Ramos (cell line): ENCODE measurements around the gene IRX1.

ENCODE experiments used
- in situ Hi-C: fragments of 300-500 bp; cut with MboI; formaldehyde crosslinking; loops from one replicate; pipeline ENCODE4 v1.14.3; 2022; ENCODE audit warnings: low sequenced_read_pairs; ENCODE audit not compliant: unreplicated experiment

Gene IRX1

DNA sequence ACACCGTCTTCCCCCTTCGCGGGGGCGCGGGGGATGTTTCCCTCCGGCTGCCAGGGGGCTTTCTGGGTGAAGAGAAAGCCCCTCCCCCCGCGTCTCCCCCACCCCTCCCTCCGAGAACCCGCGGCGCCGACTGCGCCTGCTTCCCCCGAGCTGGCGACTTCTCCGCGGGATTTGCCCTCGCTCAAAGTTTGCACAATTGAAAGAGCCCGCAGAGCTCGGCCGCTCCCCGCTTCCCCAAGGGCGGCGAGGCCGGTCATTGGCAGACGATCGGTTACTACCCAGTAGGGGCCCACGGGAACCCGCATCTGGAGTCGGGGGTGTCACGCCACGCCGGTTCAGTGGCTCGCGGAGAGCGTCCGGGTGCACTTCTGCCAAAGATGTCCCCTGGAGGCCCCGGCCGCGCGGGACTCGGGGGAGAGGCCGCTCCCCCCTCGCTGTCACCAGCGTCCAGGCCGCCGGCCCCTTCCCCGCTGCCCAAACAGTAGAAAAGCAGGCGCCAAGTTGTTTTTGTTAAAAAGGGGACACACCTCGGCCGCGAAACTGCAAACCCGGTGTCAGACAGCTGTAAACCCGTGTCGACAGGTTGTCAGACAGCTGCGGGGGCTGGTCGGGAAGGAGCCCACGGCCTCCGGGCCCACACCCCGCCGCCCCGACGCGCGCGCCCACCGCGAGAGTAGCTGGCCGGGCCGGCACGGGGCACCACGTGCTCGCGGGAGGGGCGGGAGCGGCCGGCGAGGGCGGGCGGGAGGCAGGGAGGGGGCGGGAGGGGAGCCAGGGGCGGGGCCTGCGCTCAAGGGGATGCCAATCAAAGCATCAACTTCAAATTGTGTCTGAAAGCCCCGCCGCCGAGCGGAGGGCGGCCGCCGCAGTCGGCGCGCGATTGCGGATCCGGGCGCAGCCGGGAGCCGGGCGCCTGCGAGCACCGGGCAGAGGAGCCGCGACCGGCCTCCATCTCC lies at the start of gene IRX1:
Gene IRX1 (plus strand): TSS at position 827 of the 956 bp plus-strand sequence. CDS start 274 bp downstream, outside the sequence.
- in situ Hi-C loops, result no loop called here

DNA sequence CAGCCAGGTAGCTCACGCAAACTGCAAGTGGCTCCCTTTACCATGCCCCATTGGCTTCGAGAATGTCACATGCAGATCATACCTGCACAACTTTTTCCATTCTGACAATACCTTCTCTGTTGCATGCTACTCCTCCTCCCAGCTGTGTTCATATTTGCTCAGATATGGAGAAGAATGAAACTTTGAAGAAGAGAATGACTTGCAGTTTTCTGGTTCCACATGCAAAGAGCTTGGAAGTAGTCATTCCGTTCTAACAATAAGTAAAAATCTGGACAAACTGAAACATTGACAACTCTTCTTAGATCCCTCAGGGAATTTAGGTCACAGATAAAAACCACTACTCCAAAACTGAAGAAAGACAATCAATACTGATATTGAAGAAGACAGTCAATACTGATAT lies 49.6 kb upstream of the IRX1 start:
- in situ Hi-C loops, result no loop called here

DNA sequence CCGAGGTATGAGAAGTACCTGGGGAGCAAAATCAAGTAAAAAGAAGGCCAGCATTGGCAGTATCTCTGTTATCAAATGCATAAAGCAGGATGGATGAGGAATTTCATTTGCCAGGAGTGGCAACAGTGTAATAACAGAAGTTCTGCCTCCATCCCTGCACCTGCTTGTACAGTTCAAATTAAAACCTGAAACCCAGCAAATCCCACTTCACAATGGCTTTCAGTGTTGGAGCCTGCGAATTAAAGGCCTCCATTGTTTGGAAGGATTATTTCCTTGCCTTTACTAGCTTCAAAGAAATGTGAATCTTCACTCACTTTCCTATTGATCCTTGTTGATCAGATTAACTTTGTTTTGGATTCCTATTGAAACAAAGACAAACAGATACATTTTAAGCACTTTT lies 31.5 kb upstream of the IRX1 start:
- in situ Hi-C loops, result no loop called here

DNA sequence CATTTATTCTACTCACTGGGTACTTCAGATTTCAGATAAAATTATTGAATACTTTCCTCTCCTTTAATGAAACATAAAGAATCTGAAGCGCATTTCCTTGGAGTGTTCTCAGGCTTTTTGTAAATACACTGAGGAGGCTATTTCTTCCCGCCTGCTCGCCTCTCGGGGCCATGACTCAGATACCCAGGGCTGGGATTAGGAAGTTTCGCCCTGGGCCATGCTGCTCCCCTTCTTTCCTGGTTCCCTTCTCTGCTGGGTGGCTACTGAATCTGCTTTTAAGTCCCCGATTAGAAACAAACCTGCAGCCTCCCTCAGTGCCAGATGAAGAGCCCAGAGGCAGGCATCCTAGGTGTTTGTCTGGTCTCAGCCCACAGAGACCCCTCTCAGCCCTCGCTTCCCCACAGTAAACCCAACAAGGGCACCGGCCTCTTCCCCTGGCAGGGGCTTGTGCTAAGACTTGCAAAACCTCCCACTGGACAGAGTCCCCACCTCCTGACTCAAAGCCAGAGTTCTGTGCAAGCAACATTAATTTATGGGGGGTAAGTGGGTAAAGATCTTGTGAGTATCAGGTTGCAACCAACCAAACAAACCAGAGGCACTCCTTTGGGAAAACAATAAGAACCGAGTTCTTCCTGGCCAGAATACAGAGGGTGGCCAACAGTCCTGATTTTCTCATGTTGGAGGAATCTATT lies 30.7 kb upstream of the IRX1 start:
- in situ Hi-C loops, result no loop called here

DNA sequence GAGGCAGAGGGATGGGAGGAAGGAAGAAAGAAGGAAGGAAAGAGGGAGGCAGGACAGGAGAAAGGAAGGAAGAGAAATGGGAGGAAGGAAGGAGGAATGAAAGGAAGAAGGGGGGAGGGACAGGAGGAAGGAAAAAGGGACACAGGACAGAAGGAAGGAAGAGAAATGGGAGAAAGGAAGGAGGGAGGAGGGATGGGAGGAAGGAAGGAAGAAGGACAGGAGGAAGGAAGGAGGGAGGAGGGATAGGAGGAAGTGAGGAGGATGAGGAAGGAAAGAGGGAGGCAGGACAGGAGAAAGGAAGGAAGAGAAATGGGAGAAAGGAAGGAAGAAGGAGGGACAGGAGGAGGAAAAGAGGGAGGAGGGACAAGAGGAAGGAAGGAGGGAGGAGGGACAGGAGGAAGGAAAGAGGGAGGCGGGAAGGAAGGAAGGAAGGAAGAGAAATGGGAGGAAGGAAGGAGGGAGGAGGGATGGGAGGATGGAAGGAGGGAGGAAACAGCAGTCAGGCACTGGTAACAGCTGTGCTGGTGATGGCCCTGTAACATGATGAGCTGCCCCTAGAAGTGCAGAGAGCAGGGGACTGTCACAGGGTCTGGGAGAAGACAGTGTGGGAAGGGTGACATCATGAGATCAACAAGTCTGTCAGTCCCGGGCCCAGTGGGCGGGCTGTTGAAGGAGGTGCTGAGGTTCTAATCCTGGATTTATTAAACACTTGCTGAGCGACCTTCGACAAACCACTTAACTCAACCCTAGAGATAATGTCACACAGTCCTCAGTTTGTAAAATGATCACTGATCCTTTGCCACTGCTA lies 10.7 kb upstream of the IRX1 start:
- in situ Hi-C loops, result no loop called here

DNA sequence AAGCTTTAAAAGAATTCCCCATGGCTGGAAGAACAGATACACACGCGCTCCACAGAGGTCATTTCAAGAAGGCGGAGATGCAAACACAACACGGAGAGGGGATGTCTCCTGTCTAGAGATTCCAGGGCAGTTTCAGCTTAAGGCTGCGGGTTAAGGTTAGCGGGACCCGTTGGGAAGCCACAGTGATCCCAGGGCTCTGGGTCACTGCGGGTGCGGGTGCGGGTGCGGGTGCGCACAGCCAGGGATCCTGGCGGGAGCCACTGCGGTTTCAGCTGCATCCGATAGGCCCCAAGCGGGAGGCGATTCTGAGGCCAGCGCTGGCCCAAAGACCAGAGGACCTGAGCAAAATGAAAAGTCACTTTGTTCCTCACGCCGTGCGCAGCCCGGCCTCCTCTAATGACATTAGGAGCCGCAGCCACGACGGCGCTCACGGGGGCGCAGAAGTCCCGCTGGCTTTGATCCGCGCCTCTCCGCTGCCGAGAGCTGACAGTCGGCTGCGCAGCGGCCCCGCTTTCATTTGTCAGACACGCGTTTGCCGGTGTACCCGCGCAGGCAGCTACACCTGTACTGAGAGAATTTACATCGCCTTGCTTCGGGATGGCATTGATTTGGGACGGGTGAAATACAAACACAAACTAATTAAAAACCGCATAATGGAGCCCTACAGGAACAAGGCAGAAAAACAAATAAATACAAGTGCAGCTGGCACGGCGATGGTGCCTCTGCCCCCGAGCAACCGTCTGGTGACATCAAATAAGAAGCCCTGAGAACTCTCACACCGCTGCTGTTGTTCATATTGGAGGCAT lies 5.3 kb upstream of the IRX1 start:
- in situ Hi-C loops, result no loop called here

DNA sequence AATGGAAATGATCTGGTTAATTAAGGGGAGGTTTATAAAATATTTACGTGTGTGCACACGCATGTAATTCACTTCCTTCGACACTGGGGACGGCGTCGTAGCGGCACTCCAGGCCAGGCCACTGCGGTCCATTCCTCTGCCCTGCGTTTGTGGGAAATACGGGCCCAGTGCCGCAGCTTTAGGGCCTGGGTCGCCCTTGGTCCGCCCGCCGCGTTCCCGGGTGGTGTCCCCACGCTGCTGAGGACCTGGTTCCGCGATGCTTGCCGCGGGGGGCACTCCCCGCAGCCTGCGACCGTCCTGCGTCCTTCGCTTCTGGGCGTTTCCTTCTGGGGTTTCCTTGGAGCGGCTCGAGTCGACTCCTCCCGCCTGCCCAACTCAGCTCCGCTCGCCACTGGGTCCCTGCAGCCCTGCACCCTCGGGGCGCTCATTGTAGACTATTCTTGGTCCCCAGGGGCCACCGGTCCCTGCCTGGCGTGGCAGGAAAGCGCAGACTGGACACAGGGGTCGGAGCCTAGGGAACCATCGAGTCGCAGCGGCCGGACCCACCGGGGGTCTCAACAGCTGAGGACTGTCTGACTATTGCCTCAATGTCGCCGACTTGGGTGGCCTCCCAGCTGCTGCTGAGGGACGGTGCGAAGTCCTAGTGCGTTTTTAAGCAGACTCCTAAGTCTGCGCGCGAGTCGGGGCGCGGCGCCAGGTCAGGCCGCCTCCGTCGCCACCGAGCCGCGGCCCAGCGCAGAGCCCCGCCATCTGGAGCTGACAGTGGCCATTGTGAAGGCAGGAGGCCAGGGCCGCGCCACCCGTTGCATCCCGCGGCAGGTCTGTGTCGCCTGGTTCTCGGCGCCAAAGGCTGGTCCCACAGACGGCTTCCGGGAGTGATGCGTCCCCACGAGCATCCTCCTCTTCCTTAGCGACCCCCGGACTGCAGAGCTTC lies 4.4 kb upstream of the IRX1 start:
- in situ Hi-C loops, result no loop called here

DNA sequence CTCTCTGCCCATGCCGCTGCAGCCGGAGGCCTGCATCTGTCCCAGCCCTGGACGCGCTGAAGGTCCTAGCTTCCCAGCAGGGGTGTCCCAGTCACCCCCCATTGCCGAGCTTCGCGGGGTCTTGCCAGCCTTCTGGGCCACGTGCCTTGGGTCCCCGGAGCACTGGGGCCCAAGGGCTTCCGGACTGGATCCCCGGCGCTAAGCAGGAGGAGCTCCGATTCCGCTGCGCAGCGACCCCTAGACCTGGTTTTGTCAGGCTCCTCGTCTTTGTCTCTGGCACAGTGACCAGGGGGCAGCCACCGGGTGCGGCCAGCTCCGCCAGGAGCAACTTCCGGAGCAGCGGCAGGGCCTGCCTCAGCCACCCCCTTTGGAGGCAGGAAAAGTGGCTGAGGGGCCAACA lies 3.3 kb upstream of the IRX1 start:
- in situ Hi-C loops, result no loop called here

DNA sequence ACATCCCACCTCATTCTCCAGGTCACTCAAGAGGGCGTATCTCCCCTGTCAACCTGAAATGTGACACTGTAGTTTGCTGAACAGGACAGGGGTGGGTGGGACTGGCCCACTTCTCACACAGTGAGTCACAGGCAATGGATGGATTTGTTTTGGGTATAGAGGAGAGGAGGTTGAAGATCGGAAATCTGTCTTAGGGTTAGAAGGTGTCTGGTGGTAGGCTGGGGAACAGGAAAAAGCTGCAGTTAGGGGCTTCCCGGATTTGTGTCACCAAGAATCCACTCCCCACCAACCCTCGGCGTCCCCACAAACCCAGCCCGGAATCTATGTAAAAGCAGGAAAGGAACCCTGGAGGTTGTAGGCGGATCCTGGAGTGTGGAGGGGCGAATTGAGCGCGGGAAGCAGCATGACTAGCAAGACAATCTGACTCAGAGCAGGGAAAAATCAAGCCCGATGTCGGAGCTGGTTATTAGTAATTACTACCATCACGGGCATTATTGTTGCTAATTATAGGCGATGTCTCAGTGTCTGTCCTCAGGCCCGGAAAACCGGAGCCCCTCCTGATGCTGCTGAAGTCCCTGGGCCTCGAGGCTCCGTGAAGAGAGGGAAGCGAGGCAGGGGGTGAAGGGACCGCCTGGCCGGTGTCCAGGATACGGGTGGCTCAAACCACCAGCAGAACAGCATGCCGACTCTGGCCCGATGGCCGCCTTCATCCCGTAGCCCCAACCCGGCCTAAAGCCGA lies 1.7 kb upstream of the IRX1 start:
- in situ Hi-C loops, result no loop called here

DNA sequence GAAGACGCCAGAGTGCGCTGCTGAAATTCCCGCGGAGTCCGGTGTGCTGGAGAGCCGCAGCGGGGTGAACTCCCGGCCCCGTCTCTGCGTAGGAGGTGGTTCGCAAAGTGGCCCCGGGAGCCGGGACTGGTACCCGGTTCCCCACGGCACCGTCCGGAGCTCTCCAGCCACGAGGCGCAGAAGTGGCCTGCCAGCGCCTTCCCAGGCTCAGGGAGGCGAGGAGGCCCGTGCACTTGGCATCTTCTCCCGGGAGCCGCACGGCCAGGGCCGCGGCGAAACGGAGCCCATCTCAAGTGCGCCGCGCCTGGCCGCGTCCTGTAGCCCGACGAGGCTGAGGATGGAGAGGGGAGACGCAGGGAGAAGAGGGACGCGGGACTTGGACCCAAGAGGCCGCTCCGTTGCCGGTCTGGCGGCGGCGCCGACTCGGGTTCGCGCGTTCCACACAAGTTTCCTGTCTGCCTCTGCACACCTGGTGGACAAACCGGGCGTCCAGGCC lies 1.1 kb upstream of the IRX1 start:
- in situ Hi-C loops, result no loop called here

DNA sequence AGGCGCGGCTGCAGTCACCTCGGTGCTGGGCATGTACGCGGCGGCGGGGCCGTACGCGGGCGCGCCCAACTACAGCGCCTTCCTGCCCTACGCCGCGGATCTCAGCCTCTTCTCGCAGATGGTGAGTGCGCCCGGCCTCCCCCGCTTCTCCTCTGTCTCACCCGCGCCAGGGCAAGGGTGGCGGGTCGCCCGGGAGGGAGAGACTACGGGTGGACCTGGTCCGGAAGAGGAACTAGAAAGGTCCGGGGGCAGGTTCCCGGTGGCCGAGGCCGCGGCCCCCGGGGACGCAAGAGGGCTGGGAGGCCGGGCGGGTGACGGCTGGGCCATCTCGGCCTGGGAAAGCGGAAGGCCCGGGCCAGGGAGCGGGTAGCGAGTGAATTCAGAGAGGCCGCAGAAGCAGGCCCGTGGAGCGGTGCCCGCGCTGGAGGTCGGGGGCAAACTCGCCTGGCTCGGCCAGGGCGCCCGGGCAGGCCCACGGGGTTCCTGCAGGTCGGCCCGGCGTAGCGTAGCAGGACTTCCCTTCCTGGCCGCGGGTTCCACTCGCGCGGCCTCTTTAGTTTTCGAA lies 711 bp downstream of the IRX1 start:
- in situ Hi-C loops, result no loop called here

DNA sequence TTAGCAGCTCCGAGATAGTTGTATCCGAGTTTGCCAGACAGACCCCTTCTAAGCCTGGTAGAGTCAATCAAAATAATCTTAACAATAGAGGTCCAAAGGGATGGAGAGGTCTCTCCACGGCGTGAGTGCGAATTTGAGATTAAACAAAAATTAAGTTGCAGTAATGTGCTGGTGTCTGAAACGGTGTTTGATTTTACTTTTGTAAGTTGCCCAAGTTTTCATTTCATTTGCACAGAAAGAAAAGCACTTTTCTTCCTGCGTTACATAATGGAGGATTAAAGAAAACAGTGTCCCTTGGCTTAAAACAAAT lies 1.2 kb downstream of the IRX1 start:
- in situ Hi-C loops, result no loop called here

DNA sequence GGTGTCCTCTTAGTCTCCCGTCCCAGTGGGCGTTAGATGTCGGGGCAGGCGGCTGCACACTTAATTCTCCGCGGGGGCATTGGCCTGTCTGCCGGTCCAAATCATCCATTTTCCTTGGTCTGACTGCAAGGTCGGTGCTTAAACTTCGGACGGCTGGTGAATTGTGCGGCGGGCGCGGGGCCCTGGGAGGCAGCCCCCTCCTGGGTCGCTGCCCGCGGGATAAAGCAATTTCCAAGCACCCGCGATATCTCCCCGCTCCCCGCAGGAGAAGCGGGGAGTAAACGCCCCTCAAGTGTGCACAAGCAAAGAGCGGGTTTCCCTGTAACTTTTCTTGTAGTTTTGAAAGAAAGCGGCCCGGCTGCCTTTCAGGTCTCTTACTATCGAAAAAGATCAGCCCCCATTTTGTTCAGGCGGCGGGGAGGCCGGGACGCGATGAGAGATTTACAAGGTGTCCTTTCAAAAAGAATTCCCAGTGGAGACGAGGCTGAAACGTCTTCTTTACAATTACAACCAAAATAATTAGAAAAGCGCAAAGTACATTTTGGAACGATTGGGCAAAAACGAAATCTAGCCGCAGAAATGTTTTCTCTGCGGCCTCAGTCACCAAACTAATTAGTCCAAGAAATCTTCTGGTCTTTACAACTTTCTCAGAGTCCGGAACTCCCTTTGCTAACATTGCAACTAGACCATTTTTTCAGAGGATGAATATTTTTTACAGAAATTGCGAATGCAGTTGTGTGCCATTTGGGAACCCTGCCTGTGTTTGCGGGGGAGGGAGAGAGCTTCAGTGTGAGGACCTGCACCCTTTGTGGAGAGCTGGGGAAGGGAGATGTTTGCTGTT lies 1.8 kb downstream of the IRX1 start:
- in situ Hi-C loops, result no loop called here

DNA sequence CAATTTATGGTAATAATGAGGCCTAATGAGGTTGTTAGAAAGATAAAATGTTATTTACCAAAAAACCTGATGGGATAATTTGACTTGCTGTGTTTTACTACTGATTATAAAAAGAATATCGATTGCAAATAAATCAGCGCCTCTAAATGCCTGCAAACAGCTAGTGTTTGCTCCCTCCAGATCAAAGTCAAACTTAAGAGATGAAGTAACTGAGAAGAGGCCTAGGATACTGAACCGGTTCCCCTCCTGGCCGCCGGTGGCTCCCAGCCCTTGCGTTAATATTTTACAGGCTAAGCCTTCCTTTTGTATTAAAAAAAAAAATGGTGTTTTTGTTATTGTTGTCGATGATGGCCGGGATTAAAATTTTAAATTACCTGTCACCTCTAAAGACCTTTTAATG lies 2.6 kb downstream of the IRX1 start:
- in situ Hi-C loops, result no loop called here

DNA sequence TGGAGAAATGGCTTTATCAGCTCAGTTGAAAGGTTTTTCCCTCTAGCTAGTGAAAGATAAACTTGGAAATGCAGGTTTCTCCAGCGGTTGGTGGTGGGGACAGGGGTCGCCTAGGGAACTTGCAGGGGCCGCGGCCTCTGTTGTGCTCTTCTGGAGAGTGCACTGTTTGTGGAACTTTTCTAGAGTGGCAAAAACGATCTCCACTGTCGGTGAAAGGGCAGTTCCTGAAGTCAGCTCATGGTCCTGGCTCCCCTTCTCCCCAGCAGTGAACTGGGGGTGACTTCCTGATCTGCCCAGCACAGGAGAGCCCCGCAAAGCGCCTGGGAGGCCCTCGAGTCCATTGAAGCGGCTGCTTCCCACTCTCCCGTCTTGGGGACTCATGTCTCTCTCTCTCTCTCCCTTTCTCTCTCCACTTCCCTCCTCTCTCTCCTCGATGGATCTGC lies 3.2 kb downstream of the IRX1 start:
- in situ Hi-C loops, result no loop called here

DNA sequence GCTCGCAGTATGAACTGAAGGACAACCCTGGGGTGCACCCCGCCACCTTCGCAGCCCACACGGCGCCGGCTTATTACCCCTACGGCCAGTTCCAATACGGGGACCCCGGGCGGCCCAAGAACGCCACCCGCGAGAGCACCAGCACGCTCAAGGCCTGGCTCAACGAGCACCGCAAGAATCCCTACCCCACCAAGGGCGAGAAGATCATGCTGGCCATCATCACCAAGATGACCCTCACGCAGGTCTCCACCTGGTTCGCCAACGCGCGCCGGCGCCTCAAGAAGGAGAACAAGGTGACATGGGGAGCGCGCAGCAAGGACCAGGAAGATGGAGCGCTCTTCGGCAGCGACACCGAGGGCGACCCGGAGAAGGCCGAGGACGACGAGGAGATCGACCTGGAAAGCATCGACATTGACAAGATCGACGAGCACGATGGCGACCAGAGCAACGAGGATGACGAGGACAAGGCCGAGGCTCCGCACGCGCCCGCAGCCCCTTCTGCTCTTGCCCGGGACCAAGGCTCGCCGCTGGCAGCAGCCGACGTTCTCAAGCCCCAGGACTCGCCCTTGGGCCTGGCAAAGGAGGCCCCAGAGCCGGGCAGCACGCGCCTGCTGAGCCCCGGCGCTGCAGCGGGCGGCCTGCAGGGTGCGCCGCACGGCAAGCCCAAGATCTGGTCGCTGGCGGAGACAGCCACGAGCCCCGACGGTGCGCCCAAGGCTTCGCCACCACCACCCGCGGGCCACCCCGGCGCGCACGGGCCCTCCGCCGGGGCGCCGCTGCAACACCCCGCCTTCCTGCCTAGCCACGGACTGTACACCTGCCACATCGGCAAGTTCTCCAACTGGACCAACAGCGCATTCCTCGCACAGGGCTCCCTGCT lies 3.8 kb downstream of the IRX1 start:
- in situ Hi-C loops, result no loop called here
